ENCODE measurements around the gene RADIL. TPM values are rescaled to one million over a fixed set of nuclear protein-coding genes. Genes with fewer than 3 reads are reported as not detected.

Gene RADIL
- total and polyA plus RNA-seq, 11 donors, result 1.1 to 9.0 (median 3.4) TPM

DNA sequence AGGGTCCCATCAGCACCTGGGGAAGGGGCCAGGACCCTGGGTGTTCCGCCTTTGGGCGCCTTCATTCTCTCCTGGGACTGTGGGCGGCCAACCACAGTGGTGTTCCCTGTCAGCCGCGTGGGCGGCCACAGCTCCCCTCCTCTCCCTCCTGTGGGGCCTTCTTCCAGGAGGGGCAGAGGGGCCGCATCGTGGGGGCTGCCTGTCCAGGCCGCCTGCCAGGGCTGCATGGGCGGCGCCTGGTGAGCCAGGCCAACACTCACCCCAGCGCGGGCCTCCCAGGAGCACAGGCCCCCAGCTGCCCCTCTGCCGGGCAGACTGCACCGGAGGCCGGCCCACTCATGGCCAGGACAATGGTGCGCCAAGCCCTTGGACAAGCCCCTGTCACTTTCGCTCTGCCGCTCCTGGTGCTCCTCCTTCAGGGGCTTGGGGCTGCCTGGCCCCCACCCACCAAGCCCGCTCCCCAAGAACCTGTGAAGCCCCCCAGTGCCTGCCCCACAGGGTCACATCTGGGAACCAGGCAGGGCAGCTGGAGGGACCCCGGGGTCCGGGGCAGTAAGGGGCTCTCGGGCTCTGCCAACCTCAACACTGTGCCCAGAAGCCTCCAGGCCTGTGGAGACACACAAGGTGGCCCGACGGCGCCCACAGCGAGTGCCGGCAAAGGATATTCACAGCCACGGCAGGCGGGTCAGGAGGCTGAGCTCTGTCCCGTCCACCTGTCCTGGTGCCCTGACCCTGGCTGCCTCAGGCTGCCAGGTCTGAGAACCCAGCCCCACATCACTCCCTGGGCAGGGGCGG lies 65.3 kb downstream of the RADIL start:
- 85 to 89% (median 88%) methylated on average over 19 to 32 of the region's 32 CpGs for WGBS, 4 donors
- Histone ChIP-seq H3K36me3 (peaks cover 0 to 11% (median 0%) of the 10 kb centered on the region in 9 donors), H3K27me3 (no peaks in the 10 kb centered on the region), H3K27ac (peak overlapping the region in 3 of 12 donors; percentile 1 to 84 (median 14)), H3K4me3 (no peak overlapping the region), H3K9me3 (no peaks in the 10 kb centered on the region), H3K4me1 (peaks cover 0 to 45% (median 15%) of the 10 kb centered on the region in 12 donors)
- intact Hi-C loops (cut with DNase I), result no loop called here
- TF ChIP-seq POLR2A (IDR thresholded peaks at IDR 0.05), result no peak
- TF ChIP-seq, protein P1, sequence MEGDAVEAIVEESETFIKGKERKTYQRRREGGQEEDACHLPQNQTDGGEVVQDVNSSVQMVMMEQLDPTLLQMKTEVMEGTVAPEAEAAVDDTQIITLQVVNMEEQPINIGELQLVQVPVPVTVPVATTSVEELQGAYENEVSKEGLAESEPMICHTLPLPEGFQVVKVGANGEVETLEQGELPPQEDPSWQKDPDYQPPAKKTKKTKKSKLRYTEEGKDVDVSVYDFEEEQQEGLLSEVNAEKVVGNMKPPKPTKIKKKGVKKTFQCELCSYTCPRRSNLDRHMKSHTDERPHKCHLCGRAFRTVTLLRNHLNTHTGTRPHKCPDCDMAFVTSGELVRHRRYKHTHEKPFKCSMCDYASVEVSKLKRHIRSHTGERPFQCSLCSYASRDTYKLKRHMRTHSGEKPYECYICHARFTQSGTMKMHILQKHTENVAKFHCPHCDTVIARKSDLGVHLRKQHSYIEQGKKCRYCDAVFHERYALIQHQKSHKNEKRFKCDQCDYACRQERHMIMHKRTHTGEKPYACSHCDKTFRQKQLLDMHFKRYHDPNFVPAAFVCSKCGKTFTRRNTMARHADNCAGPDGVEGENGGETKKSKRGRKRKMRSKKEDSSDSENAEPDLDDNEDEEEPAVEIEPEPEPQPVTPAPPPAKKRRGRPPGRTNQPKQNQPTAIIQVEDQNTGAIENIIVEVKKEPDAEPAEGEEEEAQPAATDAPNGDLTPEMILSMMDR (IDR thresholded peaks at IDR 0.05), result no peak
- ATAC-seq, result no peak
- no peak for DNase-seq

DNA sequence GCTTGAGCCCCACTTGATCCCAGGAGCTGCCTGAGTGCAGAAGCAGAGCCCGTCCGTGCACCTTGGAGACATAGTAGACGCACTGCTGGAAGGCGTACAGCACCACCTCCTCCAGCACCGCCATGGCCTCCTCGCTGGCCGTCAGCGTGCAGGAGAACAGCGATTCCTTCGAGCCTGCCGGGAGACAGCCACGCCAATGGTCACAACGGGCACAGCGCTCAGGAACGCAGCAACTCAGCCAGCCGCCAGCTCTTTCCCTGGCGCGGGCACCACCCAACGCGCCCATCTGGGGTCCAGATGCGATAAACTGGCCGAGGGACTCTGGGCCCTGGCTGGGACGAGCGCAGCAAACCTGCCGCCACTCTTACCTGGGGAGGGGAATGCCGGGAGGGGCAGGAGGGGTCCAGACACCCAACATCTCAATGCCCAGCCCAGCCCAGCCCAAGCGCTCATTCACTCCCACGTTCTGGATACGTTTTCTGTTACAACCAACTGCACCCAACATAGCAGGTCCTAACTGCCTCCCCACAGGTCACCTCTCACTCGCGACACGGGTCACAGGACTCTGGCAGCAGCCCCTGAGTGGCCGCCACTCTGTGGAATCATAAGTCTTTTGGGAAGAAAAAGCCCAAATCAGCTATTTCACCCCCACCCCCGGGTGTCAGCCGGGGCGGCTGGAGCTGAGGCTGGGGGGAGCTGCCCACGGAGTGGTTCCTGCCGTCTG lies 66.2 kb downstream of the RADIL start:
- H3K4me1 ChIP-seq, result peaks cover 0 to 40% (median 15%) of the 10 kb centered on the region in 12 donors
- intact Hi-C loops (cut with DNase I), result no loop called here
- peaks cover 0 to 18% (median 0%) of the 10 kb centered on the region in 9 donors for H3K36me3 ChIP-seq
- WGBS, 4 donors, result 94 to 97% (median 95%) methylated on average over 24 to 38 of the region's 38 CpGs
- DNase-seq (no peak), ATAC-seq (no peak)
- no peak overlapping the region for H3K27ac ChIP-seq
- TF ChIP-seq, protein P1 (IDR thresholded peaks at IDR 0.05), result no peak
- TF ChIP-seq POLR2A (IDR thresholded peaks at IDR 0.05), result no peak
- no peak overlapping the region for H3K4me3 ChIP-seq
- H3K27me3 ChIP-seq, result no peaks in the 10 kb centered on the region
- peaks cover 0 to 4% (median 0%) of the 10 kb centered on the region in 12 donors for H3K9me3 ChIP-seq

DNA sequence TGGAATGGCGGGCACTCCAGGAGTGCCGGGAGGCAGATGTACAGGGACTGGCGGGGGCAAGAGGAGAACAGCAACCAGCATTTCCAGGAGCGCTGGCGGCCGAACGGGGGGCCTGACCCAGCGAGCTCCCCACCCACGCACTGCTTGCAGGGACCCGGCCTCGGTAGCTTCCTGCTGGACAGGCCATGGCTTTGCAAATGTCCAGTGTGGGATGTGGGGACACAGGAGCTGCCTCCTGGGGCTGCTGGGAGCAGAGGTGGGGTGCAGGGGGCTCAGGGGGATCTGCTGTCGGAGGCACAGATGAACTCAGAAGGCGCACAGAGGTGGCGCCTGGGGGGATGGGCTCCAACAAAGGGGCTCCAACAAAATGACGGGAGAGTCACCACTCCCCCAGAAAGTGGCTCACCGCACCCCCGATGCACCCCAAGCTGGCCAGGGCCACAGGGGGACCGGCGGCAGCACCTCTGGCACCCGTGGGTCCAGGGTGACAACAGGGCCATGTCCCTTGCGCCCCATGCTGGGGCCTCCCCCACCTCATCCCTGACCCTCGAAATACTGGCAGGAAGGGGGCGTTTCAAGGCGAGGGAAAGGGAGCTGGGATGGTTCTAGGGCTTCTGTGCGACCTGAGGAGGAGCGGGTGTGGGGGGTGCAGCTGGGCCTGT lies 67.0 kb downstream of the RADIL start:
- DNase-seq, result no peak
- WGBS, 4 donors, result 91 to 94% (median 93%) methylated on average over 15 to 26 of the region's 26 CpGs
- no peak for TF ChIP-seq POLR2A (IDR thresholded peaks at IDR 0.05)
- TF ChIP-seq, protein P1 (IDR thresholded peaks at IDR 0.05), result no peak
- Histone ChIP-seq H3K4me3 (no peak overlapping the region), H3K27me3 (no peaks in the 10 kb centered on the region), H3K36me3 (peaks cover 0 to 18% (median 0%) of the 10 kb centered on the region in 9 donors), H3K27ac (no peak overlapping the region), H3K9me3 (peaks cover 0 to 4% (median 0%) of the 10 kb centered on the region in 12 donors), H3K4me1 (peaks cover 0 to 37% (median 15%) of the 10 kb centered on the region in 12 donors)
- intact Hi-C loops (cut with DNase I), result no loop called here
- ATAC-seq, result no peak

Measured in heart left ventricle (tissue), 16 donors.